ENCODE results near the gene NRAP.

NRAP gene

GRCh38 chr10:113708640-113709039 is 44.8 kb upstream of the NRAP start:
- Histone ChIP-seq H3K36me3 (ENCODE audit: insufficient read depth, low read length) (peaks cover 10% of the 10 kb centered on the region; the same call in 1 of the 2 replicates), H3K4me2 (ENCODE audit: low read depth, low read length, poor library complexity, severe bottlenecking) (peak overlapping the region; percentile 47), H3F3A (ENCODE audit: low read depth) (0 out of 2 replicates have a peak, but pooled peaks cover 3% of the 10 kb centered on the region), H2AFZ (ENCODE audit: low read length) (no peak overlapping the region), H3K27me3 (ENCODE audit: insufficient read depth, low read length, poor library complexity, severe bottlenecking) (no peaks in the 10 kb centered on the region), H3K9me2 (replicated peaks; ENCODE audit: low read depth, low read length) (no peaks in the 10 kb centered on the region), H4K20me1 (ENCODE audit: insufficient read depth, low read length, poor library complexity, severe bottlenecking) (no peaks in the 10 kb centered on the region), H3K9ac (ENCODE audit: low read depth, low read length, poor library complexity, severe bottlenecking) (no peak overlapping the region), H3K4me3 (ENCODE audit: low read length, poor library complexity, severe bottlenecking) (no peak overlapping the region), H3K9me3 (ENCODE audit: insufficient read depth, low read depth, low read length) (no peaks in the 10 kb centered on the region), H3K4me1 (ENCODE audit: insufficient read depth, low read length, poor library complexity, severe bottlenecking) (peaks cover 26% of the 10 kb centered on the region), H3K79me2 (ENCODE audit: insufficient read depth, low read length) (peaks cover 15% of the 10 kb centered on the region; the same call in 1 of the 2 replicates)
- TF ChIP-seq CTCF (conservative IDR thresholded peaks at IDR 0.05; ENCODE audit: low read length) (no peak), EZH2phosphoT487 (IDR thresholded peaks at IDR 0.05; ENCODE audit: borderline replicate concordance) (no peak)

DNA sequence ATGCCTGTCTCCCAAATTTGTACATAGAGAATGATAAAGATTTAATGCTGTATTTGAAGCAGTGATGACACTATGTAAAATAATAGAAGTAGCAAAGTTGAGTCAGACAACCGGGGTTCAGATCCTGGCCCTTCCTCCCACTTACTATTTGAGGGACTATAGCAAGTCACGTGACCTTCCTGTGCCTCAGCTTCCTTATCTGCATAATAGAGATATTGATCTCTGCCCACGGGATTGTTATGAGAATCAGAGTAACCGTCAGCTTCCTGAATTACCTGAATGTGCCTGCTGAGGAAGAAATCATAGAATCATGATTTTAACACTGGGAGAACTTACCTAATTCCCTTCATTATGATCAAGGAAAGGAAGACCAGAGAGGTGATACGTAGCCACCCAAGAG is 42.8 kb upstream of the NRAP start:
- Histone ChIP-seq H3K9me3 (ENCODE audit: insufficient read depth, low read depth, low read length) (no peaks in the 10 kb centered on the region), H3K36me3 (ENCODE audit: insufficient read depth, low read length) (peaks cover 21% of the 10 kb centered on the region; the same call in 1 of the 2 replicates), H4K20me1 (ENCODE audit: insufficient read depth, low read length, poor library complexity, severe bottlenecking) (no peaks in the 10 kb centered on the region), H3K4me3 (ENCODE audit: low read length, poor library complexity, severe bottlenecking) (no peak overlapping the region), H2AFZ (ENCODE audit: low read length) (no peak overlapping the region), H3K27me3 (ENCODE audit: insufficient read depth, low read length, poor library complexity, severe bottlenecking) (no peaks in the 10 kb centered on the region), H3K4me1 (ENCODE audit: insufficient read depth, low read length, poor library complexity, severe bottlenecking) (peaks cover 26% of the 10 kb centered on the region), H3K9ac (ENCODE audit: low read depth, low read length, poor library complexity, severe bottlenecking) (no peak overlapping the region), H3K4me2 (ENCODE audit: low read depth, low read length, poor library complexity, severe bottlenecking) (no peak overlapping the region), H3F3A (ENCODE audit: low read depth) (0 out of 2 replicates have a peak, but pooled peaks cover 3% of the 10 kb centered on the region), H3K79me2 (ENCODE audit: insufficient read depth, low read length) (peaks cover 15% of the 10 kb centered on the region; the same call in 1 of the 2 replicates), H3K9me2 (replicated peaks; ENCODE audit: low read depth, low read length) (no peaks in the 10 kb centered on the region)
- no peak for TF ChIP-seq EZH2phosphoT487 (IDR thresholded peaks at IDR 0.05; ENCODE audit: borderline replicate concordance)
- TF ChIP-seq CTCF (conservative IDR thresholded peaks at IDR 0.05; ENCODE audit: low read length), result no peak

GRCh38 chr10:113705344-113705652 is 41.5 kb upstream of the NRAP start:
- Histone ChIP-seq H3K9me3 (ENCODE audit: insufficient read depth, low read depth, low read length) (no peaks in the 10 kb centered on the region), H3K9ac (ENCODE audit: low read depth, low read length, poor library complexity, severe bottlenecking) (no peak overlapping the region), H3K4me3 (ENCODE audit: low read length, poor library complexity, severe bottlenecking) (no peak overlapping the region), H3K27me3 (ENCODE audit: insufficient read depth, low read length, poor library complexity, severe bottlenecking) (no peaks in the 10 kb centered on the region), H4K20me1 (ENCODE audit: insufficient read depth, low read length, poor library complexity, severe bottlenecking) (no peaks in the 10 kb centered on the region), H3K4me1 (ENCODE audit: insufficient read depth, low read length, poor library complexity, severe bottlenecking) (peaks cover 26% of the 10 kb centered on the region), H2AFZ (ENCODE audit: low read length) (no peak overlapping the region), H3K4me2 (ENCODE audit: low read depth, low read length, poor library complexity, severe bottlenecking) (no peak overlapping the region), H3K79me2 (ENCODE audit: insufficient read depth, low read length) (peaks cover 10% of the 10 kb centered on the region; the same call in 1 of the 2 replicates), H3K9me2 (replicated peaks; ENCODE audit: low read depth, low read length) (no peaks in the 10 kb centered on the region), H3F3A (ENCODE audit: low read depth) (0 out of 2 replicates have a peak, but pooled peaks cover 3% of the 10 kb centered on the region), H3K36me3 (ENCODE audit: insufficient read depth, low read length) (peaks cover 30% of the 10 kb centered on the region; the same call in 1 of the 2 replicates)
- TF ChIP-seq CTCF (conservative IDR thresholded peaks at IDR 0.05; ENCODE audit: low read length) (no peak), EZH2phosphoT487 (IDR thresholded peaks at IDR 0.05; ENCODE audit: borderline replicate concordance) (no peak)
